DMS79 treated with DMSO at 0.1 percent for 48 hours (cell line): ENCODE measurements around the gene TSPEAR.

Experiments used
- DNase-seq: peaks from one replicate; lab custom pipeline; 2025; lab: John Stamatoyannopoulos, UW

Gene TSPEAR

GRCh38 chr21:44547656-44548331 is 163.6 kb downstream of the TSPEAR start:
- no peak for DNase-seq

- no peak for DNase-seq
Measured at GRCh38 chr21:44544566-44544965, 166.8 kb downstream of the TSPEAR start.

- DNase-seq = no peak
Measured at GRCh38 chr21:44542716-44543115, 168.7 kb downstream of the TSPEAR start.

- no peak for DNase-seq
Measured at GRCh38 chr21:44540741-44541288, 170.6 kb downstream of the TSPEAR start.

GRCh38 chr21:44539991-44540666 is 171.2 kb downstream of the TSPEAR start, which contains the start of gene KRTAP10-1:
KRTAP10-1 (minus strand) TSS chr21:44540195; CDS start chr21:44540150, 45 bp downstream.
- DNase-seq = no peak

- no peak for DNase-seq
Measured at GRCh38 chr21:44539046-44539445, 172.3 kb downstream of the TSPEAR start.

- no peak for DNase-seq
Measured at GRCh38 chr21:44537930-44538911, 173.2 kb downstream of the TSPEAR start.

GRCh38 chr21:44535963-44536362 is 175.4 kb downstream of the TSPEAR start:
- no peak for DNase-seq

GRCh38 chr21:44534688-44535087 is 176.7 kb downstream of the TSPEAR start:
- DNase-seq = no peak

- no peak for DNase-seq
Measured at GRCh38 chr21:44533891-44534627, 177.3 kb downstream of the TSPEAR start.

- DNase-seq = no peak
Measured at GRCh38 chr21:44533121-44533890, 178.1 kb downstream of the TSPEAR start.

GRCh38 chr21:44532712-44533111 is 178.7 kb downstream of the TSPEAR start:
- DNase-seq = no peak

- DNase-seq = no peak
Measured at GRCh38 chr21:44531606-44532564, 179.5 kb downstream of the TSPEAR start.

GRCh38 chr21:44530903-44531605 is 180.3 kb downstream of the TSPEAR start:
- no peak for DNase-seq

GRCh38 chr21:44530221-44530902 is 181.0 kb downstream of the TSPEAR start:
- no peak for DNase-seq

- DNase-seq = no peak
Measured at GRCh38 chr21:44529503-44530125, 181.8 kb downstream of the TSPEAR start.

- DNase-seq = no peak
Measured at GRCh38 chr21:44529011-44529421, 182.4 kb downstream of the TSPEAR start.

GRCh38 chr21:44528634-44528995 is 182.8 kb downstream of the TSPEAR start:
- no peak for DNase-seq
